Tibial nerve (tissue), 4 donors: ENCODE measurements around the gene CNTNAP4. TPM values are rescaled to one million over a fixed set of nuclear protein-coding genes. Genes with fewer than 3 reads are reported as not detected.
A peak's percentile ranks its signal among the peaks of the same experiment; 100 is the strongest.

Source experiments
- DNase-seq, 2 donors: peaks; one replicate each; pipeline ENCODE4 v3.0.0-alpha.2; 2019; ENCODE audit warnings: low spot score in 2 of 2
- H3K27ac ChIP-seq, 4 donors: fragments of 200-600 bp; sonication (generic) in 3 of 4; one replicate each; pipeline ENCODE4 v1.5.1; 2017 to 2019; ENCODE audit warnings: mild to moderate bottlenecking in 1 of 4
- H3K27me3 ChIP-seq, 2 donors: fragments of 200-600 bp; sonication (generic) in 1 of 2; one replicate each; pipeline versions ENCODE4 v1.5.1 to v1.6.0; 2017 to 2019
- H3K36me3 ChIP-seq, 3 donors: fragments of 200-600 bp; sonication (generic); one replicate each; pipeline ENCODE4 v1.5.1; 2018 to 2019
- H3K4me1 ChIP-seq, 4 donors: fragments of 200-600 bp; sonication (generic) in 3 of 4; one replicate each; pipeline ENCODE4 v1.5.1; 2017 to 2019
- H3K4me3 ChIP-seq, 4 donors: fragments of 200-600 bp; sonication (generic) in 3 of 4; one replicate each; pipeline ENCODE4 v1.5.1; 2017 to 2019; ENCODE audit warnings: mild to moderate bottlenecking in 1 of 4, moderate library complexity in 1 of 4
- H3K9me3 ChIP-seq, 4 donors: fragments of 200-600 bp; sonication (generic) in 3 of 4; one replicate each; pipeline ENCODE4 v1.5.1; 2017 to 2019
- CTCF ChIP-seq, 5 experiments: fragments of 200-600 bp in 3 of 5; fragments of 450-650 bp in 2 of 5; sonication (generic) in 3 of 5; IDR thresholded peaks; one replicate each; pipeline ENCODE4 v1.5.1; 2016 to 2019; ENCODE audit warnings: antibody characterized with exemption in 5 of 5, mild to moderate bottlenecking in 3 of 5, moderate library complexity in 2 of 5
- EP300 ChIP-seq, 2 donors: sonication (generic); formaldehyde crosslinking; IDR thresholded peaks; one replicate each; pipeline ENCODE4 v1.6.1; 2017; ENCODE audit warnings: antibody characterized with exemption in 2 of 2, mild to moderate bottlenecking in 1 of 2
- POLR2A ChIP-seq, 2 donors: fragments of 450-650 bp; IDR thresholded peaks; one replicate each; pipeline ENCODE4 v1.6.1; 2017; ENCODE audit warnings: antibody characterized with exemption in 2 of 2, mild to moderate bottlenecking in 2 of 2, moderate library complexity in 2 of 2
- WGBS, 2 donors: methylation state at CpG; one replicate each; pipeline ENCODE4 v1.1.5; 2018; 5-methylcytosine and 5-hydroxymethylcytosine counted together
- total RNA-seq, 4 donors: library from RNA; depleted of rRNA; stranded (reverse); fragments of >200 nt; gene quantifications; one replicate each; pipeline ENCODE4 v1.1.0, GENCODE V29; 2016

Gene CNTNAP4
- total RNA-seq, 4 donors from 2014 or later, result 0.22 to 0.30 TPM; not detected in 2

GRCh38 chr16:76373998-76374397 is 96.8 kb downstream of the CNTNAP4 start:
- TF ChIP-seq CTCF (IDR thresholded peaks at IDR 0.05) (no peak), POLR2A (IDR thresholded peaks at IDR 0.05) (no peak), EP300 (IDR thresholded peaks at IDR 0.05) (no peak)
- no peak for DNase-seq
- Histone ChIP-seq H3K4me1 (no peaks in the 10 kb centered on the region), H3K9me3 (no peaks in the 10 kb centered on the region), H3K27me3 (no peaks in the 10 kb centered on the region), H3K36me3 (no peaks in the 10 kb centered on the region), H3K27ac (no peak overlapping the region), H3K4me3 (no peak overlapping the region)
- 47 to 51% methylated on average over 4 of the region's 4 CpGs for WGBS, 2 donors

- 95 to 96% methylated on average over 2 of the region's 2 CpGs for WGBS, 2 donors
- TF ChIP-seq CTCF (IDR thresholded peaks at IDR 0.05), result no peak
- TF ChIP-seq POLR2A (IDR thresholded peaks at IDR 0.05), result no peak
- no peak for TF ChIP-seq EP300 (IDR thresholded peaks at IDR 0.05)
- no peaks in the 10 kb centered on the region for H3K4me1 ChIP-seq
- H3K27ac ChIP-seq, result no peak overlapping the region
- DNase-seq, result no peak
- H3K4me3 ChIP-seq, result no peak overlapping the region
- no peaks in the 10 kb centered on the region for H3K27me3 ChIP-seq
- H3K36me3 ChIP-seq, result no peaks in the 10 kb centered on the region
- H3K9me3 ChIP-seq, result no peaks in the 10 kb centered on the region
Measured at GRCh38 chr16:76376988-76377387, 99.8 kb downstream of the CNTNAP4 start.

GRCh38 chr16:76378020-76378419 is 100.8 kb downstream of the CNTNAP4 start:
- Histone ChIP-seq H3K9me3 (no peaks in the 10 kb centered on the region), H3K27ac (no peak overlapping the region), H3K4me1 (no peaks in the 10 kb centered on the region), H3K4me3 (no peak overlapping the region), H3K27me3 (no peaks in the 10 kb centered on the region), H3K36me3 (no peaks in the 10 kb centered on the region)
- DNase-seq, result no peak
- WGBS, 2 donors, result 68 to 81% methylated on average over 3 of the region's 3 CpGs
- TF ChIP-seq POLR2A (IDR thresholded peaks at IDR 0.05) (no peak), EP300 (IDR thresholded peaks at IDR 0.05) (no peak)

GRCh38 chr16:76381096-76381495 is 103.9 kb downstream of the CNTNAP4 start:
- Histone ChIP-seq H3K9me3 (no peaks in the 10 kb centered on the region), H3K4me3 (no peak overlapping the region), H3K27me3 (no peaks in the 10 kb centered on the region), H3K4me1 (no peaks in the 10 kb centered on the region), H3K27ac (no peak overlapping the region), H3K36me3 (no peaks in the 10 kb centered on the region)
- 64 to 86% methylated on average over 1 of the region's 1 CpG for WGBS, 2 donors
- no peak for TF ChIP-seq POLR2A (IDR thresholded peaks at IDR 0.05)
- TF ChIP-seq EP300 (IDR thresholded peaks at IDR 0.05), result no peak
- TF ChIP-seq CTCF (IDR thresholded peaks at IDR 0.05), result no peak
- no peak for DNase-seq

GRCh38 chr16:76385601-76386230 is 108.5 kb downstream of the CNTNAP4 start:
- H3K4me3 ChIP-seq, result no peak overlapping the region
- 79 to 83% methylated on average over 7 of the region's 7 CpGs for WGBS, 2 donors
- H3K27me3 ChIP-seq, result no peaks in the 10 kb centered on the region
- no peaks in the 10 kb centered on the region for H3K9me3 ChIP-seq
- no peak overlapping the region for H3K27ac ChIP-seq
- no peak for TF ChIP-seq EP300 (IDR thresholded peaks at IDR 0.05)
- TF ChIP-seq POLR2A (IDR thresholded peaks at IDR 0.05), result no peak
- TF ChIP-seq CTCF (IDR thresholded peaks at IDR 0.05), result no peak
- no peaks in the 10 kb centered on the region for H3K36me3 ChIP-seq
- H3K4me1 ChIP-seq, result no peaks in the 10 kb centered on the region
- DNase-seq, result no peak

- H3K27ac ChIP-seq, result no peak overlapping the region
- H3K36me3 ChIP-seq, result no peaks in the 10 kb centered on the region
- TF ChIP-seq CTCF (IDR thresholded peaks at IDR 0.05) (no peak), EP300 (IDR thresholded peaks at IDR 0.05) (peak in 1 of 2 donors; percentile 37)
- no peaks in the 10 kb centered on the region for H3K4me1 ChIP-seq
- no peak for DNase-seq
- no peaks in the 10 kb centered on the region for H3K27me3 ChIP-seq
- no peaks in the 10 kb centered on the region for H3K9me3 ChIP-seq
- no peak overlapping the region for H3K4me3 ChIP-seq
Measured at GRCh38 chr16:76386784-76387183, 109.6 kb downstream of the CNTNAP4 start.
